NCI-H2029 treated with DMSO at 0.1 percent for 48 hours (cell line): ENCODE results near the gene COASY.
A peak's percentile ranks its signal among the peaks of the same experiment; 100 is the strongest.

Experiments
- DNase-seq: peaks from one replicate; lab custom pipeline; 2025; lab: John Stamatoyannopoulos, UW

The COASY gene

GRCh38 chr17:42561897-42562387 is at the start of gene COASY:
Gene COASY, plus strand, starts transcription at chr17:42562148. Its CDS starts 475 bp downstream, at chr17:42562623.
- DNase-seq, result peak; percentile 79

GRCh38 chr17:42512246-42512645 is 49.7 kb upstream of the COASY start:
- DNase-seq, result no peak

GRCh38 chr17:42512733-42513251 is 49.2 kb upstream of the COASY start:
- no peak for DNase-seq

- no peak for DNase-seq
These were observed 48.3 kb upstream of the COASY start for GRCh38 chr17:42513686-42514085.

- no peak for DNase-seq
These were observed 47.7 kb upstream of the COASY start for GRCh38 chr17:42514279-42514678.

GRCh38 chr17:42514867-42515266 is 47.1 kb upstream of the COASY start:
- no peak for DNase-seq

- no peak for DNase-seq
These were observed 44.4 kb upstream of the COASY start for GRCh38 chr17:42517516-42517915.

- no peak for DNase-seq
These were observed 43.7 kb upstream of the COASY start for GRCh38 chr17:42518046-42518754.

- DNase-seq, result no peak
These were observed 43.0 kb upstream of the COASY start for GRCh38 chr17:42518755-42519545.

- DNase-seq, result no peak
These were observed 42.1 kb upstream of the COASY start for GRCh38 chr17:42519546-42520491.

- DNase-seq, result no peak
These were observed 41.4 kb upstream of the COASY start for GRCh38 chr17:42520540-42520951.

GRCh38 chr17:42521036-42521435 is 40.9 kb upstream of the COASY start:
- no peak for DNase-seq

GRCh38 chr17:42521666-42522262 is 40.2 kb upstream of the COASY start:
- DNase-seq, result no peak

GRCh38 chr17:42522263-42522790 is 39.6 kb upstream of the COASY start:
- DNase-seq, result no peak

- DNase-seq, result no peak
These were observed 39.1 kb upstream of the COASY start for GRCh38 chr17:42522798-42523278.

- DNase-seq, result no peak
These were observed 36.7 kb upstream of the COASY start for GRCh38 chr17:42525221-42525620.

- no peak for DNase-seq
These were observed 35.9 kb upstream of the COASY start for GRCh38 chr17:42526031-42526444.

- DNase-seq, result no peak
These were observed 34.0 kb upstream of the COASY start for GRCh38 chr17:42527932-42528331.

GRCh38 chr17:42529061-42529460 is 32.9 kb upstream of the COASY start:
- no peak for DNase-seq

GRCh38 chr17:42530952-42531454 is 30.9 kb upstream of the COASY start:
- no peak for DNase-seq
